Fibroblast of lung (primary cell): Measurements from ENCODE around the gene MYO3B.

Source experiments
- EZH2 ChIP-seq: IDR thresholded peaks from 2 replicates; pipeline ENCODE4 v1.5.1; 2012; ENCODE audit warnings: low read length, control low read depth, mild to moderate bottlenecking; ENCODE audit errors: missing control alignments
- TF ChIP-seq, protein P1 (sequence below), 2 donors: IDR thresholded peaks in 1 of 2; conservative IDR thresholded peaks in 1 of 2; 1 replicate in 1 of 2; 2 replicates in 1 of 2; pipeline ENCODE4 v1.5.1; 2011 to 2012; ENCODE audit warnings: low read length in 2 of 2, control low read depth in 1 of 2, inconsistent platforms in 1 of 2, low read depth in 1 of 2, mild to moderate bottlenecking in 1 of 2

DNA sequence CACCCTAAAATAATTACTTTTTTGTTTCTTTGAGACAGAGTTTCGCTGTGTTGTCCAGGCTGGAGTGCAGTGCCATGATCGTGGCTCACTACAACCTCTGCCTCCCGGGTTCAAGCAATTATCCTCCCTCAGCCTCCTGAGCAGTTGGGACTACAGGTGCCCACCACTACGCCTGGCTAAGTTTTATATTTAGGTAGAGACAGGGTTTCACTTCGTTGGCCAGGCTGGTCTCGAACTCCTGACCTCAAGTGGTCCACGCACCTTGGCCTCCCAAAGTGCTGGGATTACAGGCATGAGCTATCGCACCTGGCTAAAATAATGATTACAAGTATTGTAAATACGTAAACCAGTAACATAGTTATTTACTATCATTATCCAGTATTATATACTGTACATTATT lies 279.8 kb downstream of the MYO3B start:
- TF ChIP-seq, protein P1, sequence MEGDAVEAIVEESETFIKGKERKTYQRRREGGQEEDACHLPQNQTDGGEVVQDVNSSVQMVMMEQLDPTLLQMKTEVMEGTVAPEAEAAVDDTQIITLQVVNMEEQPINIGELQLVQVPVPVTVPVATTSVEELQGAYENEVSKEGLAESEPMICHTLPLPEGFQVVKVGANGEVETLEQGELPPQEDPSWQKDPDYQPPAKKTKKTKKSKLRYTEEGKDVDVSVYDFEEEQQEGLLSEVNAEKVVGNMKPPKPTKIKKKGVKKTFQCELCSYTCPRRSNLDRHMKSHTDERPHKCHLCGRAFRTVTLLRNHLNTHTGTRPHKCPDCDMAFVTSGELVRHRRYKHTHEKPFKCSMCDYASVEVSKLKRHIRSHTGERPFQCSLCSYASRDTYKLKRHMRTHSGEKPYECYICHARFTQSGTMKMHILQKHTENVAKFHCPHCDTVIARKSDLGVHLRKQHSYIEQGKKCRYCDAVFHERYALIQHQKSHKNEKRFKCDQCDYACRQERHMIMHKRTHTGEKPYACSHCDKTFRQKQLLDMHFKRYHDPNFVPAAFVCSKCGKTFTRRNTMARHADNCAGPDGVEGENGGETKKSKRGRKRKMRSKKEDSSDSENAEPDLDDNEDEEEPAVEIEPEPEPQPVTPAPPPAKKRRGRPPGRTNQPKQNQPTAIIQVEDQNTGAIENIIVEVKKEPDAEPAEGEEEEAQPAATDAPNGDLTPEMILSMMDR (conservative IDR thresholded peaks at IDR 0.05 in 1 of 2, IDR thresholded peaks at IDR 0.05 in 1 of 2; ENCODE audit: low read depth in 1 of 2, low read length in 2 of 2), result no peak
- TF ChIP-seq EZH2, result no peak
